Kidney epithelial cell (primary cell): ENCODE results near the gene OR1I1. TPM values are rescaled to one million over a fixed set of nuclear protein-coding genes. Genes with fewer than 3 reads are reported as not detected.

Experiments used
- DNase-seq: peaks from one replicate; pipeline ENCODE4 v3.0.0-alpha.2; 2010; ENCODE audit warnings: low read depth
- H3K27me3 ChIP-seq: 2 replicates; pipeline ENCODE4 v1.6.0; 2011; ENCODE audit warnings: low read length; ENCODE audit not compliant: control insufficient read depth, insufficient read depth
- H3K36me3 ChIP-seq: 2 replicates; pipeline ENCODE4 v1.5.1; 2011; ENCODE audit warnings: low read length; ENCODE audit not compliant: control insufficient read depth, insufficient read depth
- H3K4me3 ChIP-seq: 2 replicates; pipeline ENCODE4 v1.5.1; 2011; ENCODE audit warnings: low read depth, mild to moderate bottlenecking, control low read depth, low read length
- total RNA-seq: library from RNA; depleted of rRNA; stranded (reverse); fragments of >200 nt; gene quantifications from 2 replicates; pipeline ENCODE4 v1.2.3, GENCODE V29; 2015
- TF ChIP-seq, protein P1 (sequence below): IDR thresholded peaks from 2 replicates; pipeline ENCODE4 v1.5.1; 2011; ENCODE audit warnings: mild to moderate bottlenecking, moderate library complexity, low read length, control low read depth, inconsistent platforms; ENCODE audit not compliant: insufficient read depth, poor library complexity, severe bottlenecking

The OR1I1 gene, protein sequence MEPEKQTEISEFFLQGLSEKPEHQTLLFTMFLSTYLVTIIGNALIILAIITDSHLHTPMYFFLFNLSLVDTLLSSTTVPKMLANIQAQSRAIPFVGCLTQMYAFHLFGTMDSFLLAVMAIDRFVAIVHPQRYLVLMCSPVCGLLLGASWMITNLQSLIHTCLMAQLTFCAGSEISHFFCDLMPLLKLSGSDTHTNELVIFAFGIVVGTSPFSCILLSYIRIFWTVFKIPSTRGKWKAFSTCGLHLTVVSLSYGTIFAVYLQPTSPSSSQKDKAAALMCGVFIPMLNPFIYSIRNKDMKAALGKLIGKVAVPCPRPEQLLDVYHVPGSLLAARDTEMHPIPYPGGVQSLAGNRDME
- total RNA-seq, result not detected in 2 replicates

GRCh38 chr19:15081911-15082310, at the start of gene OR1I1:
OR1I1 (plus strand) TSS chr19:15082211; CDS start chr19:15087066, 4,855 bp downstream.
- Histone ChIP-seq H3K4me3 (no peak within 1 kb of the TSS), H3K27me3 (no peaks in the 10 kb centered on the region), H3K36me3 (no peaks in the 10 kb centered on the region)
- DNase-seq, result no peak
- TF ChIP-seq, protein P1, sequence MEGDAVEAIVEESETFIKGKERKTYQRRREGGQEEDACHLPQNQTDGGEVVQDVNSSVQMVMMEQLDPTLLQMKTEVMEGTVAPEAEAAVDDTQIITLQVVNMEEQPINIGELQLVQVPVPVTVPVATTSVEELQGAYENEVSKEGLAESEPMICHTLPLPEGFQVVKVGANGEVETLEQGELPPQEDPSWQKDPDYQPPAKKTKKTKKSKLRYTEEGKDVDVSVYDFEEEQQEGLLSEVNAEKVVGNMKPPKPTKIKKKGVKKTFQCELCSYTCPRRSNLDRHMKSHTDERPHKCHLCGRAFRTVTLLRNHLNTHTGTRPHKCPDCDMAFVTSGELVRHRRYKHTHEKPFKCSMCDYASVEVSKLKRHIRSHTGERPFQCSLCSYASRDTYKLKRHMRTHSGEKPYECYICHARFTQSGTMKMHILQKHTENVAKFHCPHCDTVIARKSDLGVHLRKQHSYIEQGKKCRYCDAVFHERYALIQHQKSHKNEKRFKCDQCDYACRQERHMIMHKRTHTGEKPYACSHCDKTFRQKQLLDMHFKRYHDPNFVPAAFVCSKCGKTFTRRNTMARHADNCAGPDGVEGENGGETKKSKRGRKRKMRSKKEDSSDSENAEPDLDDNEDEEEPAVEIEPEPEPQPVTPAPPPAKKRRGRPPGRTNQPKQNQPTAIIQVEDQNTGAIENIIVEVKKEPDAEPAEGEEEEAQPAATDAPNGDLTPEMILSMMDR, result no peak

GRCh38 chr19:15035795-15036311, 46.2 kb upstream of the OR1I1 start:
- Histone ChIP-seq H3K4me3 (no peak overlapping the region), H3K27me3 (no peaks in the 10 kb centered on the region), H3K36me3 (no peaks in the 10 kb centered on the region)
- no peak for DNase-seq
- TF ChIP-seq, protein P1, result no peak

GRCh38 chr19:15037586-15037985, 44.4 kb upstream of the OR1I1 start:
- TF ChIP-seq, protein P1, result no peak
- no peaks in the 10 kb centered on the region for H3K27me3 ChIP-seq
- no peak overlapping the region for H3K4me3 ChIP-seq
- H3K36me3 ChIP-seq, result no peaks in the 10 kb centered on the region
- DNase-seq, result no peak

GRCh38 chr19:15038294-15038693, 43.7 kb upstream of the OR1I1 start:
- no peaks in the 10 kb centered on the region for H3K36me3 ChIP-seq
- TF ChIP-seq, protein P1, result no peak
- no peaks in the 10 kb centered on the region for H3K27me3 ChIP-seq
- H3K4me3 ChIP-seq, result no peak overlapping the region
- DNase-seq, result no peak

DNA sequence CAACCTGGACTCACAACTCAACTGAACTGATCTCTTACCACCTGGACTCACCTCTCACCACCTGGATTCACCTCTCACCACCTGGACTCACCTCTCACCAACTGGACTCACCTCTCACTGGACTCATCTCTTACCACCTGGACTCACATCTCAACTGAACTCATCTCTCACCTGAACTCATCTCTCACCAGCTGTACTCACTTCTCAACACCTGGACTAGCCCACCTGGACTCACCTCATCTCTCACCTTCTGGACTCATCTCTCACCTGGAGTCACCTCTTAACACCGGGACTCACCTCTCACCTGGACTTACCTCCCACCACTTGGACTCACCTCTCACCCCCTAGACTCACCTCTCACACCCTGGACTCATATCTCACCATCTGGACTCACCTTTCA, 40.0 kb upstream of the OR1I1 start:
- no peak overlapping the region for H3K4me3 ChIP-seq
- no peaks in the 10 kb centered on the region for H3K36me3 ChIP-seq
- no peaks in the 10 kb centered on the region for H3K27me3 ChIP-seq
- no peak for DNase-seq
- TF ChIP-seq, protein P1, result no peak
